C4-2B (cell line): ENCODE measurements around the gene OOSP4A.

Source experiments
- CTCF ChIP-seq: fragments of 450-650 bp; conservative IDR thresholded peaks from 2 replicates; pipeline ENCODE4 v1.5.1; 2017; ENCODE audit warnings: mild to moderate bottlenecking
- ZFX ChIP-seq: fragments of 450-650 bp; IDR thresholded peaks from 2 replicates; pipeline ENCODE4 v1.6.1; 2017

DNA sequence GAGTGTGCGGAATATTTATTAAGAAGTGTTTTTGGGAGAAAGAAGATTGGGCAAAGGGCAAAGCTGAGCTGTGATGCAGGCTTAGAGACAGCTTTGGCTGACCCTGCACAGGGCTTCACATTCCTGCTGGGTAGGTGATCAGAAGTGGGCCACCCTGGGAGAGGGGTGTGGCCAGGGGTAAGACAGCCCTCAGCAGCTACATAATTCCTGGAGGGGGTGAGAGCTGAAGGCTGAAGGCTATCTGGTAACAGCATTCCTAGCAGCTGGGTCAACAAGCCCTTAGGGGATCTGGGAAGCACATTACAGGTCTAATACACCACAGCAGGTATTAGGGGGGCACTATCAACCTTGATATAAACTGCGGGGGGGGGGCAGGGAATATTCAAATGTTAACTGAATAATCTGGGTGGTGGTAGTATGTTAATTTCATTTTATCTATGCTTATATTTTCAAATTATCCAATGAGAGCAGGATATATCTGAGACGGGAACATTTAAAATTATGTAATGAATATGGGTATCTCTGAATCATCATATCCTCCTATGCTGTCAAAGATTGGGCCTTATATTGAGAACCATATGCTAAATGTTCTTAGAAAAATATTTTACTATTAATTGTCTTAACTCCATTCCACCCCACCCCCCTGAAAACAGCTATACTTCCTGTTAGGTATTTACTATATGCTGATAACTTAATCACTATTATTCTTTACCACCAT, 19.7 kb upstream of the OOSP4A start:
- no peak for TF ChIP-seq CTCF
- TF ChIP-seq ZFX, result no peak
